ENCODE data around the gene BNC2.
"Not testable (repeated sequence)": the region's sequence is repeated elsewhere in the genome, so short reads cannot be mapped to it uniquely, and the experiment has no call there.

BNC2 gene

GRCh38 chr9:16540743-16541613, 329.5 kb downstream of the BNC2 start:
- DNase-seq (ENCODE audit: low spot score) = no peak

- DNase-seq (ENCODE audit: low spot score) = not testable (repeated sequence)
Observed at GRCh38 chr9:16539626-16540025, 330.8 kb downstream of the BNC2 start.

GRCh38 chr9:16535555-16535954, 334.9 kb downstream of the BNC2 start:
- DNase-seq (ENCODE audit: low spot score) = no peak

GRCh38 chr9:16532681-16533450, 337.6 kb downstream of the BNC2 start:
- DNase-seq (ENCODE audit: low spot score) = no peak

DNA sequence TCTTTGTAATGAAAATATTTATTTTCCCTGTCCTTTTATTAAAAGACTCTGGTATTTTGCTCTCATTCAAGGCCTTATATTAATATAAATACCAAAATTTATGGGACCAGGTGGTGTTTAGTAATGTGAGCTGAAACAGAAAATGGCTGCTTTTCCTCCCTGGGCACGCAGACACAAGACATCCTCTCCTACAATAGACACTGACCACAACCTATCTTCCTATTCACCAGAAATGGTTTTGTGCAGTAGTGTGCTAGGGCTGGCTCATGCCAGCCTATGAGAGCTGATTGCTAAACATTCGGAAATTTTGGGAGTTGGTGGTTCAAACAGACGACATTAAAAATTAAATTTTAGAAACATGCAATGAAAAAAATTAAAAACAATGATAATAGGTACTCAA, 338.2 kb downstream of the BNC2 start:
- DNase-seq (ENCODE audit: low spot score) = no peak

- DNase-seq (ENCODE audit: low spot score) = no peak
Observed at GRCh38 chr9:16530669-16531642, 339.5 kb downstream of the BNC2 start.

DNA sequence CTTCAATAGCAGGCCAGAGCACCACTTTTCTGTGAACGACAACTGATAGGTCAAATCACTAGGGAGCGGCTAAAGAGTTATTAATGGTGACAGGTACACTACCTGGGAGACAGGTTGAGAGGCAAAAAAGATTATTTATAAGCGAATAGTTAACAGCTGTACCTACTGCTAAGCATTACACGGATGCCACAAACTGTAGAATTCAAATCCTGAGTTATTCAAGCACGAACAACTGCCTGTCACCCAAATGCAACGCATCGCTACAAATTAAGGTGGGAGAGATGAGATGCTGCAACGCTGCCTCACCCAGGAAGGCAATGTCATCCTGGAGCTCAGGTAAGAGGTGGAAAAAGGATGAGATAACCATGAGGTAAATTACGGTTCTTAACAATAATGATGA, 342.9 kb downstream of the BNC2 start:
- DNase-seq (ENCODE audit: low spot score) = no peak

DNA sequence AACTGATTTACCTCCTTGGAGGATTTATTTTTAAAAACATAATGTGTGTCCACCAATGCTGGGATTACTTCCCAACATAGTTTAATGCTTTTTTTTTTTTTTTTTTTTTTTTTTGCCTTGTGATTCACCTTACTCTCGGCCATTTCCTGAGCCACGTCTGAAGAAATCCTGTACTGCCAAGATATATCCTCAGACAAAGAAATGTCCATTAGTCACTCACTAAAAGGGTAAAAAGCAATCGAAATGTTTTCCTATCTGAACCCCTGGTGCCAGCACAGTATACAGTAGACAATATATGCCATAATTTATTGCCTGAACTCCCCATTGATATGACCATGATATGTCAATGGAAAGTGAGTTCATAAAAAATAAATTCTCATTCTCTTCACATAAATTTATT, 344.1 kb downstream of the BNC2 start:
- no peak for DNase-seq (ENCODE audit: low spot score)

- DNase-seq (ENCODE audit: low spot score) = no peak
Observed at GRCh38 chr9:16524823-16525222, 345.6 kb downstream of the BNC2 start.

- DNase-seq (ENCODE audit: low spot score) = no peak
Observed at GRCh38 chr9:16524078-16524477, 346.4 kb downstream of the BNC2 start.

- DNase-seq (ENCODE audit: low spot score) = no peak
Observed at GRCh38 chr9:16521868-16522411, 348.5 kb downstream of the BNC2 start.

- DNase-seq (ENCODE audit: low spot score) = no peak
Observed at GRCh38 chr9:16519001-16519400, 351.5 kb downstream of the BNC2 start.

DNA sequence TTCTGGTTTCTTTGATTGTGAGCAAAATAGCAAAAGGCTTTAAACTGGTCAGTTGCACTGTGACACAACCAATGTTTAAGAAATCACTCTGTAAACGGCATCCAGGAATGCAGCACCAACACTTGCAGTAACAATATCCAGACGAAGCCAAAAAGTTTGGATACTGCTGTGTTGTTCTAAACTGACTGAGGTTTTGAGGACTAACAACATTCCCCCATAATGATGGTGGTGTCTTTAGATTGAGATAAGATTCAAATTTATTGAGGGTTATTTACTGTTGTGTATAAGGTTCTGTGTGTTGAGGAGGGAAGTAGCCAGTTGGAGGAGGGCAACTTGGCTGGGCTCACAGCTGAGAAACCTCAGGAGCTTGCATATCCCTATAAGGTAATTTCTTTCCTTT, 353.6 kb downstream of the BNC2 start:
- DNase-seq (ENCODE audit: low spot score) = no peak

DNA sequence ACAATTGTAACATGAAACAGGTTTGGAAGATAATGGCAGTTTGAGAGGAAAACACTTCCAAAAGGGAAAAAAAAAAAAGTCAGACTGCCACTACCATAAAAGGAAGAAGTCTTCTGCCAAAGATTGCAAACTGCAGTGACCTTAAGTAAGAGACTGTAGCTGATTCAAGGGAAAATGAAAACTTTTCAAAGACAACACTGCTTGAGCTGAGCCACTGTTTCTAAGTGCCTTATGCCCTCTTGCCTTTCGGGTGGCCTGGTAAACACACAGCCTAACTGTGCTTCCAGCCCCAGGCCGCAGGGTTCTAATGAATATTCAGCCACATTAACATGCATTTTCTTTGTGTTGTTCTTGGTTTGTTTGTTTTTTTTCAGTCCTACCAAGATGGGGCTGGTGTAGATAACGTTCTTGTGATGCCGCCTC, 354.6 kb downstream of the BNC2 start:
- no peak for DNase-seq (ENCODE audit: low spot score)

DNA sequence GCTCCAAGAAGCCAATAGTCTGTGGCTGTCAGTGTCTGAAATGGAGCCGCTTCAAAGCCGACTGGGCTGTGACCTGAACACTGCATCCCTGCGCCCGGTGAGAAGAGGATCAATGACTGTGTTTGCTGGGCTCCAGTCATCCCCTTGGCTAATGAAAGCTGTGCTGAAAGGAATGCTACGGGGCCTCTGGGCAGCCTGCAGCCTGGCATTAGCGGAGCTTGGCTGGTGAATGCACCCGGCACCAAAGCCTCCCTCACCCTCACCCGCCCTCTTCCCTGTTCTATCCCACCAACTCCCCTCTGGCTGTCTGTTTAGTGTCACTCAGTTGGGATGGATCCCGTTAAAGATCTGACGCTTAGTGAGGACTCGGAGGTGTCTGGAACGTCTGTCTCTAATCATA, 355.3 kb downstream of the BNC2 start:
- DNase-seq (ENCODE audit: low spot score) = no peak

GRCh38 chr9:16514131-16514530, 356.3 kb downstream of the BNC2 start:
- no peak for DNase-seq (ENCODE audit: low spot score)

DNA sequence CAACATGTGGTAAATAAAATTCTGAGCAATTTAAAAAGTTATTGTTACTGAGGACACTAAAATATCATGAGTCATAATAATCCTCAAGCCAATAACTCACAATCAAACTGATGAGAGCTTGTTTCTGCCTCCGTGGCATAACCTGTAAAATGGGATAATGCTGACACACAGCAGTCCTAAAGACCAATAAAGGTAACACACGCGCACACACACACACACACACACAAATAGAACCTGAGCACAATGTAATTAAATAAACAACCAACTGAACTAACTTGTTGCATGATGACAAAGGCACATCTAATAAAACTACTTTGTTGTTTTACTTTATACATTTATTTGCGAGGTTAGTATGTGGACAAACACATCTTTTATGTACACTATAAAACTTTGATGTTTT, 358.2 kb downstream of the BNC2 start:
- no peak for DNase-seq (ENCODE audit: low spot score)

DNA sequence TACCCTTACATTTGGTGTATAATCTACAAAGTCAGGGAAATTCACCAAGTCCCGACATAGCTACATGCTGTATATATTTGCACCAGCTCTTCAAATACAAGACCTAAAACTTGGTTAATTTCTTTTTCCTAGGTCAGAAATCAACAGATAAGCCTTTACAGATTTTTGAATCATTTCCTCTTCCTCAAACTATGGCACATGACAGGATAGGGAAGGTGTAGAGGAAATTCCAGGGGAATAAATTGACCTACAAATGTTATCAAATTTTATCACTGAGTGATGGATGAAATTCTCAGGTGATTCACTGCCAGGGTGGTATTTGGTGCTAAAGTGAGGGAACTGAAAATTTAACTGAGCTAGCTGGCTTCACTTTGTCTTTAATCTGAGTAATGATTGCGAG, 360.0 kb downstream of the BNC2 start:
- DNase-seq (ENCODE audit: low spot score) = no peak

DNA sequence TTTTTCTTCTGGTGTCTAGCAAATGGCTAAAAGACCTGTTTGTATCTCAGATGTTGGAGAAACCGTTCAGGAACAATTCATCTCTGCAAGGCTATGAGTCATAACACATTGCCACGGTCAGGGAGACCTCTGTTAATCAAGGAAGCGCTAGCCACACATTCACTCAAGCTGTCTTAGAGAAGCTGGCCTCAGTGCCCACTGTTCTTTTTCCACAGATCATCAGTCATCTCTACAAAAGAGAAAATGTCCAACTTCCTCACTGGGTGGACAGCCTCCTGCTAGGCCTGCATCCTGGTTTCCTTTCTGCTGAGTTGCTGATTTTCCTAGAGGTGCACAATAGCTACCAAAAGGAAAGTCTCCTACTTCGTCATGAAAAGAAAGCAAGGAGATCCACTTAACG, 360.5 kb downstream of the BNC2 start:
- DNase-seq (ENCODE audit: low spot score) = no peak

DNA sequence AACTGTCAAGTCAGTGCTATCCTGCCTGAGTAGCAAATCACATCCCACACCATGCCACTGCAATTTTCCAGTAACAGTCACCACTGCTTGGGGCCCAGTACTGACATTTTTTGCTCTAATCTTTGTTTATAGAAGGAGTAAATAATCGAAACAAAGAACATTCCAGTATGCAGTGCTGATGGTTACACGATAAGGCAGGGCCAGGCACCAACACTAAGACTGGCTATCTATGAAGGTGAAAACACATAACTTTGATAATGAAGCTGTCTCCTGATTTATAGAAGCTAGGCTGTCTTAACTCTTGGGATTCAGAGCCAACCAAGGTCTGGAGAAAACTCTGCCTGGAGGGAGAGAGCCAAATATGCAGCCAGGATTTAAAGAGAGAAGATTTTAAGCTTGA, 365.3 kb downstream of the BNC2 start:
- no peak for DNase-seq (ENCODE audit: low spot score)

DNA sequence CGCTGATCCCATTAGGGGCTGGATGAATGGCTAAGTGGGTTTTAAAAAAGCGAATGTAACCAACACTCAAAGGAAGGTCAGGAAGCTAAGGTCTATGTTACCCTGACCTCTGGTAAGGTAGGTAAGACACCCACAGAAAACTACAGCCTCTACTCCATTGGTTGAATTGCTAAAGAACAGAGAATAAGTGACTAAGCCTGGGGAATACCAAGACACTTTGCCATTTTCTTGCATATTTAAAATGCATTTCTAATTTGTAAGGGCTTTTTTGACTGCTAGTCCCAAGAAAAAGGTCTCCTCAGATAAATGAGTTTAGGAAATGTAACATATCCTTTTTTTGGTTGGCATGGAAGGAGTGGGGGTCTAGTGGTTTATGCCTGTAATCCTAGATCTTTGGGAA, 368.7 kb downstream of the BNC2 start:
- DNase-seq (ENCODE audit: low spot score) = no peak

DNA sequence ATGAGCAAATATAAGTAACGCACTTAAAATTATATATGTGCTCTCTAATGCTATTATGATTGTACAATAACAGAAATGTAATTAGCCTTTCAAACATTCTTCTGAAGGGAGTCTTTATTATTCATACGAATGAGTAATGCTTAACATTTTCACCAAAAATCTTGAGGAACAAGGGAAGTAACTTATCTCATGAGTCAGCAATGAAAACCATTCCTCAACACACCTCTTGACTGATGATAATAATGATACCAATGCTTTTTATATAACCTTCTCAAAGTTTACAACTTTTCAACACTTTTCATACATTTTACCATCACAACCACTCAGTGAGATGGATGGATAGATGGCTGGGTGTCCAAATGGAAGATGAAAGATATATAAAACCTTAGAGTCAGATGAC, 369.3 kb downstream of the BNC2 start:
- DNase-seq (ENCODE audit: low spot score) = no peak
